ENCODE results near the gene PPP2R2C.

Gene PPP2R2C

GRCh38 chr4:6324999-6325787, 147.2 kb downstream of the PPP2R2C start:
- no peak for DNase-seq

GRCh38 chr4:6324461-6324998, 147.9 kb downstream of the PPP2R2C start:
- no peak for DNase-seq

- DNase-seq: no peak
Measured at GRCh38 chr4:6322761-6323566, 149.4 kb downstream of the PPP2R2C start.

GRCh38 chr4:6322067-6322760, 150.2 kb downstream of the PPP2R2C start:
- DNase-seq: no peak

- no peak for DNase-seq
Measured at GRCh38 chr4:6321361-6321760, 151.1 kb downstream of the PPP2R2C start.

GRCh38 chr4:6320663-6321062, 151.8 kb downstream of the PPP2R2C start:
- no peak for DNase-seq

- DNase-seq: no peak
Measured at GRCh38 chr4:6319530-6320150, 152.8 kb downstream of the PPP2R2C start.

GRCh38 chr4:6318206-6318605, 154.2 kb downstream of the PPP2R2C start:
- no peak for DNase-seq

GRCh38 chr4:6316461-6317003, 155.9 kb downstream of the PPP2R2C start:
- no peak for DNase-seq

- no peak for DNase-seq
Measured at GRCh38 chr4:6313216-6313615, 159.2 kb downstream of the PPP2R2C start.

GRCh38 chr4:6309777-6310176, 162.6 kb downstream of the PPP2R2C start:
- no peak for DNase-seq

- no peak for DNase-seq
Measured at GRCh38 chr4:6308899-6309643, 163.3 kb downstream of the PPP2R2C start.

- DNase-seq: no peak
Measured at GRCh38 chr4:6307891-6308290, 164.5 kb downstream of the PPP2R2C start.

- DNase-seq: no peak
Measured at GRCh38 chr4:6307230-6307629, 165.2 kb downstream of the PPP2R2C start.

- no peak for DNase-seq
Measured at GRCh38 chr4:6306299-6306698, 166.1 kb downstream of the PPP2R2C start.

- DNase-seq: no peak
Measured at GRCh38 chr4:6303943-6304342, 168.5 kb downstream of the PPP2R2C start.

- DNase-seq: no peak
Measured at GRCh38 chr4:6302869-6303268, 169.5 kb downstream of the PPP2R2C start.

GRCh38 chr4:6301732-6302442, 170.5 kb downstream of the PPP2R2C start:
- no peak for DNase-seq

- DNase-seq: no peak
Measured at GRCh38 chr4:6301051-6301731, 171.2 kb downstream of the PPP2R2C start.

GRCh38 chr4:6300359-6300758, 172.1 kb downstream of the PPP2R2C start:
- no peak for DNase-seq
